ENCODE results near the gene MAP7D3.

MAP7D3 gene

DNA sequence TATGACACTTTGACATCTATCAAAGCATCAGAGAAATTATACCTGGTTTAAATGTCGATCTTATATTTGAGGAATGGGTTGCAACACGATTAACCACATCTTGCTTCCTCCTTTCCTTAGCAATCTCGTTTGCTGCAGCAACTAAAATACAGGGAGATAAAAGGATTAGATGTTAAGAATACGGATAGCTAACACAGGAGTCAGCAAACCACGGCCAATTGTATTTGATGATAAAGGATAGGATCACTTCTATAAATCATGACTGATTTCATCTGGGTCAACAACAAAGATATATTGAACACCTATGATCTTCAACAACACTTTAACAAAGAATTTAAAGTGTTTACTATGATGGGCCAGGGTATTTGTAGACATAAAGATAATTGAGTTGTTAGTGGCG lies 5.0 kb downstream of the MAP7D3 start:
- TF ChIP-seq EP300 (IDR thresholded peaks at IDR 0.05; ENCODE audit: borderline replicate concordance) (no peak), FOXM1 (IDR thresholded peaks at IDR 0.05; ENCODE audit: borderline replicate concordance, low read depth) (no peak), ZBTB7A (IDR thresholded peaks at IDR 0.05; ENCODE audit: low read depth) (no peak)

DNA sequence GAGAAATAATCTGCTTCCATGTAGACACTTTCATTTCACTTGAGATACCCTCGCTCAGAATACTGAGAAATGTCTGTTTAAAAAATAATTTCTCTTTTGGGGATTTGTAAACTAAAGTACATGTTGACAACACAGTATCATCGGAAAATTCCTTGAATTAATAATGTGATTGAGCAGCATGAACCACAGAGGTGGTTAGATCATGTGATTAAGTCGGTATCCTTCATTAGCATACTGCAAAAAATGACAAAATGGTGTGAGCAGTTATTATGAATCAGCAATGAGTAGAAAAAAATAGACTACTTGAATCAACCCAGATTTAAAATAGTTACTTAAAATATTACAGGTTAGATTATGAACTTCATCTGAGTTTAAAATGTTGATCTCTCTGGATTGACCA lies 14.1 kb downstream of the MAP7D3 start:
- TF ChIP-seq EGR1 (IDR thresholded peaks at IDR 0.05) = no peak
- no peak for TF ChIP-seq REST (IDR thresholded peaks at IDR 0.05; ENCODE audit: low read depth)
- TF ChIP-seq USF1 (IDR thresholded peaks at IDR 0.05) = no peak
- no peak for TF ChIP-seq TEAD4 (IDR thresholded peaks at IDR 0.05)
- TF ChIP-seq TAF1 (IDR thresholded peaks at IDR 0.05; ENCODE audit: low read depth) = no peak
- no peak for TF ChIP-seq NFIC (IDR thresholded peaks at IDR 0.05)
- TF ChIP-seq MAX (IDR thresholded peaks at IDR 0.05) = no peak
- TF ChIP-seq TCF12 (IDR thresholded peaks at IDR 0.05; ENCODE audit: low read depth) = no peak
- no peak for TF ChIP-seq YY1 (IDR thresholded peaks at IDR 0.05; ENCODE audit: low read depth)
- TF ChIP-seq CEBPB (IDR thresholded peaks at IDR 0.05) = no peak
- no peak for TF ChIP-seq CREB1 (IDR thresholded peaks at IDR 0.05; ENCODE audit: low read depth)
- no peak for TF ChIP-seq RAD21 (IDR thresholded peaks at IDR 0.05; ENCODE audit: low read depth)
- no peak for TF ChIP-seq ZBTB7A (IDR thresholded peaks at IDR 0.05; ENCODE audit: low read depth)
- no peak for TF ChIP-seq EP300 (IDR thresholded peaks at IDR 0.05; ENCODE audit: borderline replicate concordance)
- TF ChIP-seq FOXM1 (IDR thresholded peaks at IDR 0.05; ENCODE audit: borderline replicate concordance, low read depth) = no peak

DNA sequence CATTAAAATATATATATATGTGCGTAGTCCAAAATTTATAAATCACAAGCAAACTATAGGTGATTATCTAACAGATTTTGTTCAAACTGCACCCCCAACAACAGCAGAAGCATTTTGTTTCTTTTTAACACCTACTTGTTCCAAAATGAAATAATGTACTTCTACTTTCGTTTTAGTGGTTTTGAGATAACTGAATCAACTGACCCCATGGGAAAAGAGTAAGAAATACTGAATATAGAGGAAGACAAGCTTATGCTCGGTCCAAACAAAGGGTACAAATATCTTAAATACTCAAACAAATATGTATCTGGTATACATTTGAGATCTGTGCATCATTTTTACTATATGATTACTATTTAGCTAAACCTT lies 22.4 kb downstream of the MAP7D3 start:
- no peak for TF ChIP-seq ZBTB7A (IDR thresholded peaks at IDR 0.05; ENCODE audit: low read depth)
- no peak for TF ChIP-seq REST (IDR thresholded peaks at IDR 0.05; ENCODE audit: low read depth)
- TF ChIP-seq MAX (IDR thresholded peaks at IDR 0.05) = no peak
- no peak for TF ChIP-seq TCF12 (IDR thresholded peaks at IDR 0.05; ENCODE audit: low read depth)
- no peak for TF ChIP-seq TAF1 (IDR thresholded peaks at IDR 0.05; ENCODE audit: low read depth)
- TF ChIP-seq TEAD4 (IDR thresholded peaks at IDR 0.05) = no peak
- no peak for TF ChIP-seq CREB1 (IDR thresholded peaks at IDR 0.05; ENCODE audit: low read depth)
- no peak for TF ChIP-seq FOXM1 (IDR thresholded peaks at IDR 0.05; ENCODE audit: borderline replicate concordance, low read depth)
- TF ChIP-seq NFIC (IDR thresholded peaks at IDR 0.05) = no peak
- no peak for TF ChIP-seq CEBPB (IDR thresholded peaks at IDR 0.05)
- no peak for TF ChIP-seq EP300 (IDR thresholded peaks at IDR 0.05; ENCODE audit: borderline replicate concordance)
- TF ChIP-seq RAD21 (IDR thresholded peaks at IDR 0.05; ENCODE audit: low read depth) = no peak
- TF ChIP-seq EGR1 (IDR thresholded peaks at IDR 0.05) = no peak
- TF ChIP-seq YY1 (IDR thresholded peaks at IDR 0.05; ENCODE audit: low read depth) = no peak
- TF ChIP-seq USF1 (IDR thresholded peaks at IDR 0.05) = no peak

- TF ChIP-seq ZBTB7A (IDR thresholded peaks at IDR 0.05; ENCODE audit: low read depth) = no peak
- no peak for TF ChIP-seq FOXM1 (IDR thresholded peaks at IDR 0.05; ENCODE audit: borderline replicate concordance, low read depth)
- TF ChIP-seq EGR1 (IDR thresholded peaks at IDR 0.05) = no peak
- TF ChIP-seq CREB1 (IDR thresholded peaks at IDR 0.05; ENCODE audit: low read depth) = no peak
- no peak for TF ChIP-seq MAX (IDR thresholded peaks at IDR 0.05)
- no peak for TF ChIP-seq CEBPB (IDR thresholded peaks at IDR 0.05)
- TF ChIP-seq USF1 (IDR thresholded peaks at IDR 0.05) = no peak
- no peak for TF ChIP-seq REST (IDR thresholded peaks at IDR 0.05; ENCODE audit: low read depth)
- no peak for TF ChIP-seq TEAD4 (IDR thresholded peaks at IDR 0.05)
- TF ChIP-seq TCF12 (IDR thresholded peaks at IDR 0.05; ENCODE audit: low read depth) = no peak
- no peak for TF ChIP-seq NFIC (IDR thresholded peaks at IDR 0.05)
- TF ChIP-seq RAD21 (IDR thresholded peaks at IDR 0.05; ENCODE audit: low read depth) = no peak
- no peak for TF ChIP-seq TAF1 (IDR thresholded peaks at IDR 0.05; ENCODE audit: low read depth)
- no peak for TF ChIP-seq YY1 (IDR thresholded peaks at IDR 0.05; ENCODE audit: low read depth)
- TF ChIP-seq EP300 (IDR thresholded peaks at IDR 0.05; ENCODE audit: borderline replicate concordance) = no peak
Observed at GRCh38 chrX:136227948-136228838, 23.0 kb downstream of the MAP7D3 start.

All from Ishikawa (cell line).